ENCODE measurements around the gene FAM193B. TPM values are rescaled to one million over a fixed set of nuclear protein-coding genes. Genes with fewer than 3 reads are reported as not detected.
A peak's percentile ranks its signal among the peaks of the same experiment; 100 is the strongest.

Gene FAM193B
- total RNA-seq, 3 donors from 2014 or later (not counting 1 experiment from before 2014, with no cell fraction given): 203 to 235 (median 216) TPM

DNA sequence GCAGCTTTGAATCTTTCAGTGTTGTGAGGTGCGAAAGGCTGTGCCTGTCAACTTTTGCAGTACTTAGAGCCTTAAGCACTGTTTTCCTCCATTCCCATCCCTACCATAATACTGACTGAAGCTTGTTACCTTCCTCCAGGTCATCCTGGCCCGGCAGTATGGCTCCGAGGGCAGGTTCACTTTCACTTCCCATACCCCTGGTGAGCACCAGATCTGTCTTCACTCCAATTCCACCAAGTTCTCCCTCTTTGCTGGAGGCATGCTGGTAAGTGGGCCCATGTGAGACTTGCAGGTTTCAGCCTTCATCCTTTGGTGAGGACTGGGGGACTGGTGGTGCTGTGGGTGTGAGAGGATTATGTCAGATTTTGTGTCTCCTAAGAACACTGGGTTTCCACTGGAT is 39.1 kb upstream of the FAM193B start:
- H3K4me3 ChIP-seq (ENCODE audit: low read length): no peak overlapping the region
- no peak for DNase-seq
- peak overlapping the region; percentile 99 for H3K4me3 Mint-ChIP-seq

DNA sequence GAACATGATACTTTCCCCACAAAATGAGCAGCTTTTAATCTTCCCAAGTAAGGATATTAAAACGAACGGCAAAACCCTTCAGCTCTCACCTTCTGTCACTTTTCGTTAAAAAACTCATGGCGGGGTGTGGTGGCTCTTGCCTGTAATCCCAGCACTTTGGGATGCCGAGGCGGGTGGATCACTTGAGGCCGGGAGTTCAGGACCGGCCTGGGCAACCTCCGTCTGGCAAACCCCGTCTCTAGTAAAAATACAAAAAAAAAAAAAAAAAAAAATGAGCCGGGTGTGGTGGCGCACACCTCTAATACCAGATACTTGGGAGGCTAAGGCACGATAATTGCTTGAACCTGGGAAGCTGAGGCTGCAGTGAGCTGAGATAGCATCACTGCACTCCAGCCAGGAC is 38.5 kb upstream of the FAM193B start:
- Histone ChIP-seq H3K9me3 (ENCODE audit: control insufficient read depth, insufficient read depth, low read length) (no peaks in the 10 kb centered on the region), H3K36me3 (ENCODE audit: control insufficient read depth, insufficient read depth, low read length) (peaks cover 31% of the 10 kb centered on the region), H3K27ac (ENCODE audit: low read length) (no peak overlapping the region), H3K4me3 (ENCODE audit: low read length) (peak overlapping the region; percentile 90), H3K4me1 (ENCODE audit: control insufficient read depth, insufficient read depth, low read length) (peaks cover 19% of the 10 kb centered on the region), H3K27me3 (ENCODE audit: control insufficient read depth, insufficient read depth, low read length) (no peaks in the 10 kb centered on the region)
- no peaks in the 10 kb centered on the region for H3K9me3 Mint-ChIP-seq
- peaks cover 5% of the 10 kb centered on the region for H3K36me3 Mint-ChIP-seq
- intact Hi-C loops (cut with micrococcal nuclease): no loop called here
- H3K27ac Mint-ChIP-seq: peak overlapping the region; percentile 89 to 90
- 85% methylated on average over 13 of the region's 13 CpGs for WGBS (ENCODE audit: insufficient coverage)
- H3K4me1 Mint-ChIP-seq: peaks cover 24 to 31% of the 10 kb centered on the region in 2 donors
- H3K27me3 Mint-ChIP-seq (ENCODE audit: low read depth in 2 of 2): peaks cover 6 to 11% of the 10 kb centered on the region in 2 donors
- DNase-seq (no peak), ATAC-seq (no peak)
- peak overlapping the region; percentile 99 for H3K4me3 Mint-ChIP-seq
- TF ChIP-seq, protein P1, sequence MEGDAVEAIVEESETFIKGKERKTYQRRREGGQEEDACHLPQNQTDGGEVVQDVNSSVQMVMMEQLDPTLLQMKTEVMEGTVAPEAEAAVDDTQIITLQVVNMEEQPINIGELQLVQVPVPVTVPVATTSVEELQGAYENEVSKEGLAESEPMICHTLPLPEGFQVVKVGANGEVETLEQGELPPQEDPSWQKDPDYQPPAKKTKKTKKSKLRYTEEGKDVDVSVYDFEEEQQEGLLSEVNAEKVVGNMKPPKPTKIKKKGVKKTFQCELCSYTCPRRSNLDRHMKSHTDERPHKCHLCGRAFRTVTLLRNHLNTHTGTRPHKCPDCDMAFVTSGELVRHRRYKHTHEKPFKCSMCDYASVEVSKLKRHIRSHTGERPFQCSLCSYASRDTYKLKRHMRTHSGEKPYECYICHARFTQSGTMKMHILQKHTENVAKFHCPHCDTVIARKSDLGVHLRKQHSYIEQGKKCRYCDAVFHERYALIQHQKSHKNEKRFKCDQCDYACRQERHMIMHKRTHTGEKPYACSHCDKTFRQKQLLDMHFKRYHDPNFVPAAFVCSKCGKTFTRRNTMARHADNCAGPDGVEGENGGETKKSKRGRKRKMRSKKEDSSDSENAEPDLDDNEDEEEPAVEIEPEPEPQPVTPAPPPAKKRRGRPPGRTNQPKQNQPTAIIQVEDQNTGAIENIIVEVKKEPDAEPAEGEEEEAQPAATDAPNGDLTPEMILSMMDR (IDR thresholded peaks at IDR 0.05): no peak

More for the DNA sequence above, 39.1 kb upstream of the FAM193B start:
- TF ChIP-seq, protein P1 (IDR thresholded peaks at IDR 0.05): no peak
- WGBS (ENCODE audit: insufficient coverage): 97% methylated on average over 3 of the region's 3 CpGs
- Mint-ChIP-seq H3K4me1 (peaks cover 26 to 31% of the 10 kb centered on the region in 2 donors), H3K9me3 (no peaks in the 10 kb centered on the region), H3K36me3 (peaks cover 5% of the 10 kb centered on the region), H3K27me3 (ENCODE audit: low read depth in 2 of 2) (peaks cover 6 to 7% of the 10 kb centered on the region in 2 donors), H3K27ac (no peak overlapping the region)
- H3K9me3 ChIP-seq (ENCODE audit: control insufficient read depth, insufficient read depth, low read length): no peaks in the 10 kb centered on the region
- H3K27me3 ChIP-seq (ENCODE audit: control insufficient read depth, insufficient read depth, low read length): no peaks in the 10 kb centered on the region
- no peak for ATAC-seq
- intact Hi-C loops (cut with micrococcal nuclease): no loop called here
- H3K36me3 ChIP-seq (ENCODE audit: control insufficient read depth, insufficient read depth, low read length): peaks cover 31% of the 10 kb centered on the region
- H3K4me1 ChIP-seq (ENCODE audit: control insufficient read depth, insufficient read depth, low read length): peaks cover 19% of the 10 kb centered on the region
- no peak overlapping the region for H3K27ac ChIP-seq (ENCODE audit: low read length)

DNA sequence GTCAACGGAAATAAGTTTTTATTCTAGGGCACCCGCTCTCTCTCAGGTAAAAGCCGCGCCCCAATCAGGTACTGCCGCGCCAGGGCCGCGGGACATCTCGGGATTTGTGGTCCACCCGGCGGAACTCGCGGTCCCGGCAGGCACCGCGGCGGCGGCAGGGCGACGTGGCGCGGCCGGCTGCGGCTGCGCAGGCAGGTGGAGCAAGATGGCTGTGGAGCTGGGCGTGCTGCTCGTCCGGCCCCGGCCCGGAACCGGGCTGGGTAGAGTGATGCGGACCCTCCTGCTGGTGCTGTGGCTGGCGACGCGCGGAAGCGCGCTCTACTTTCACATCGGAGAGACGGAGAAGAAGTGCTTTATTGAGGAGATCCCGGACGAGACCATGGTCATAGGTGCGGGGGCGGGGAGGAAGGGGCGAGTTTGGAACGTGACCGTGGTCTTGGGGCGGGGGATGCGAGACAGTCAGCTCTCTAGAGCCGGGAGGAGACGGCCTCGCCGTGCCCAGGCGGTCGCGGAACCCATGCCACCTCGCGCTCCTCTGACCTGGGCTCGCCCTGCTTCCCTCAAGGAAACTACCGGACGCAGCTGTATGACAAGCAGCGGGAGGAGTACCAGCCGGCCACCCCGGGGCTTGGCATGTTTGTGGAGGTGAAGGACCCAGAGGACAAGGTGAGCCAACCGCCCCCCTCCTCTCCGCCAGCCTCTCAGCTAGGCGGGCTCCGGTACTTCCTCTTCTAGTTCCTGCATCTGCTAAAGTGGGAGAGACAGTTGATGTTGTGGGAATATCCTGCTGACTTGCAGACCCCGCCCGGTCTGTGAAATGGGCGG is 37.9 kb upstream of the FAM193B start, which contains the start of gene TMED9:
TSS of gene TMED9 (plus strand) at position 194 of the 825 bp plus-strand sequence. CDS start at position 206, 12 bp downstream.
- Mint-ChIP-seq H3K9me3 (no peaks in the 10 kb centered on the region), H3K27me3 (ENCODE audit: low read depth in 2 of 2) (peaks cover 6 to 11% of the 10 kb centered on the region in 2 donors), H3K4me3 (peak within 1 kb of the TSS; percentile 99), H3K36me3 (peaks cover 5% of the 10 kb centered on the region), H3K27ac (peak within 1 kb of the TSS; percentile 89 to 90), H3K4me1 (peaks cover 24 to 31% of the 10 kb centered on the region in 2 donors)
- H3K9me3 ChIP-seq (ENCODE audit: control insufficient read depth, insufficient read depth, low read length): no peaks in the 10 kb centered on the region
- H3K4me1 ChIP-seq (ENCODE audit: control insufficient read depth, insufficient read depth, low read length): peaks cover 19% of the 10 kb centered on the region
- intact Hi-C loops (cut with micrococcal nuclease): no loop called here
- peak within 1 kb of the TSS; percentile 90 for H3K4me3 ChIP-seq (ENCODE audit: low read length)
- ATAC-seq: peak; percentile 97 to 99 (median 98)
- peak; percentile 82 to 92 for DNase-seq
- WGBS (ENCODE audit: insufficient coverage): under 1% methylated on average over 64 of the region's 71 CpGs
- peaks cover 31% of the 10 kb centered on the region for H3K36me3 ChIP-seq (ENCODE audit: control insufficient read depth, insufficient read depth, low read length)
- peak within 1 kb of the TSS; percentile 70 for H3K27ac ChIP-seq (ENCODE audit: low read length)
- no peaks in the 10 kb centered on the region for H3K27me3 ChIP-seq (ENCODE audit: control insufficient read depth, insufficient read depth, low read length)
- TF ChIP-seq, protein P1 (IDR thresholded peaks at IDR 0.05): no peak

Data from natural killer cell (primary cell).